Liver (tissue), 3 donors: ENCODE measurements around the gene KIF4A.

ENCODE experiments used
- CTCF ChIP-seq: fragments of 150-350 bp; IDR thresholded peaks from 2 replicates; pipeline ENCODE4 v1.5.1; 2017; ENCODE audit warnings: improper control_type of control experiment, low read depth, low read length; ENCODE audit not compliant: missing input control
- GABPA ChIP-seq, 2 donors: IDR thresholded peaks in 1 of 2; conservative IDR thresholded peaks in 1 of 2; 2 replicates each; pipeline ENCODE4 v1.6.1; 2016; ENCODE audit warnings: antibody characterized with exemption in 2 of 2, mild to moderate bottlenecking in 1 of 2, moderate library complexity in 1 of 2
- RAD21 ChIP-seq, 2 donors: IDR thresholded peaks; 2 replicates each; pipeline ENCODE4 v1.6.1; 2016; ENCODE audit warnings: antibody characterized with exemption in 2 of 2, mild to moderate bottlenecking in 2 of 2
- TAF1 ChIP-seq: conservative IDR thresholded peaks from 2 replicates; pipeline ENCODE4 v1.6.1; 2016; ENCODE audit warnings: antibody characterized with exemption, mild to moderate bottlenecking
- donor health status: healthy.
- donor health status: healthy.

- TF ChIP-seq GABPA (IDR thresholded peaks at IDR 0.05 in 1 of 2, conservative IDR thresholded peaks at IDR 0.05 in 1 of 2) = no peak
- no peak for TF ChIP-seq CTCF
- no peak for TF ChIP-seq TAF1
- TF ChIP-seq RAD21 (IDR thresholded peaks at IDR 0.05) = no peak
Measured at GRCh38 chrX:70466968-70467367, 177.1 kb downstream of the KIF4A start.
